CD4-positive, alpha-beta T cell (primary cell): ENCODE measurements around the gene HSPBAP1. TPM values are rescaled to one million over a fixed set of nuclear protein-coding genes. Genes with fewer than 3 reads are reported as not detected.
"Not testable (repeated sequence)": the region's sequence is repeated elsewhere in the genome, so short reads cannot be mapped to it uniquely, and the experiment has no call there.

Experiments used
- ATAC-seq: fragments of 200-7000 bp; cut with Tn5 transposase; one replicate; pipeline ENCODE4 v1.10.0; 2022; ENCODE audit warnings: mild to moderate bottlenecking; ENCODE audit not compliant: poor library complexity
- CTCF ChIA-PET: fragments of 350-600 bp; sonication (Branson Sonifier 250); formaldehyde crosslinking; loops from one replicate; lab custom pipeline; 2021; ENCODE audit warnings: antibody characterized with exemption, inconsistent platforms; lab: Charles Lee
- POLR2A ChIA-PET: fragments of 350-600 bp; sonication (Branson Sonifier 250); formaldehyde crosslinking; loops from one replicate; lab custom pipeline; 2021; ENCODE audit warnings: antibody characterized with exemption, inconsistent platforms; lab: Charles Lee
- DNase-seq, 14 experiments: peaks; one replicate each; pipeline ENCODE4 v3.0.0-alpha.2; 2013 to 2020; ENCODE audit warnings: mixed read lengths in 2 of 14
- H3K27ac ChIP-seq, 2 donors: one replicate each; pipeline versions ENCODE4 v1.5.1 to v1.7.0; 2013; ENCODE audit warnings: low read length in 2 of 2, low read depth in 1 of 2, mild to moderate bottlenecking in 1 of 2
- H3K27me3 ChIP-seq, 2 experiments: 1 replicate in 1 of 2; 2 replicates in 1 of 2; pipeline versions ENCODE4 v1.6.1 to v1.7.0; 2013; ENCODE audit warnings: low read length in 2 of 2, control low read depth in 1 of 2, mild to moderate bottlenecking in 1 of 2, moderate library complexity in 1 of 2; ENCODE audit not compliant: insufficient read depth in 2 of 2, control insufficient read depth in 1 of 2
- H3K36me3 ChIP-seq: one replicate; pipeline ENCODE4 v1.6.1; 2013; ENCODE audit warnings: low read length, control low read depth; ENCODE audit not compliant: insufficient read depth
- H3K4me1 ChIP-seq: one replicate; pipeline ENCODE4 v1.6.1; 2013; ENCODE audit warnings: low read length, control low read depth; ENCODE audit not compliant: insufficient read depth
- H3K4me3 ChIP-seq: one replicate; pipeline ENCODE4 v1.5.1; 2013; ENCODE audit warnings: mild to moderate bottlenecking, low read length, moderate library complexity
- H3K9me3 ChIP-seq, 2 experiments: 1 replicate in 1 of 2; 2 replicates in 1 of 2; pipeline versions ENCODE4 v1.6.1 to v1.7.0; 2013; ENCODE audit warnings: low read length in 2 of 2, mild to moderate bottlenecking in 2 of 2, control low read depth in 1 of 2, moderate library complexity in 1 of 2; ENCODE audit not compliant: control insufficient read depth in 1 of 2, insufficient read depth in 1 of 2
- H3K27ac Mint-ChIP-seq: one replicate; pipeline ENCODE4 v1.8.0; 2020; ENCODE audit warnings: mixed read lengths
- H3K27me3 Mint-ChIP-seq: one replicate; pipeline ENCODE4 v1.8.0; 2021; ENCODE audit warnings: mixed read lengths
- H3K36me3 Mint-ChIP-seq: one replicate; pipeline ENCODE4 v1.8.0; 2021; ENCODE audit warnings: low read depth, mixed read lengths
- H3K4me1 Mint-ChIP-seq: one replicate; pipeline ENCODE4 v1.8.0; 2021; ENCODE audit warnings: low read depth, mixed read lengths
- H3K4me3 Mint-ChIP-seq: one replicate; pipeline ENCODE4 v1.8.0; 2020; ENCODE audit warnings: mild to moderate bottlenecking, mixed read lengths
- H3K9me3 Mint-ChIP-seq: one replicate; pipeline ENCODE4 v1.8.0; 2020; ENCODE audit warnings: mixed read lengths
- intact Hi-C, 2 experiments: fragments of 100-400 bp; cut with DNase I in 1 of 2; cut with micrococcal nuclease in 1 of 2; formaldehyde crosslinking; loops; one replicate each; pipeline versions ENCODE4 v1.15.1 to v1.9.0; 2023 to 2025; cut with DNase I, micrococcal nuclease
- total RNA-seq, 174 experiments: library from RNA in 2 of 174; stranded (reverse) in 2 of 174; gene quantifications; one replicate each; pipeline ENCODE4 v1.2.3 and lab custom pipeline; 2021 to 2026
- TF ChIP-seq, protein P1 (sequence below): fragments of 200-600 bp; IDR thresholded peaks from one replicate; pipeline ENCODE4 v1.8.0; 2022; ENCODE audit warnings: antibody characterized with exemption, mild to moderate bottlenecking

The HSPBAP1 gene
- total RNA-seq, 2 experiments from 2014 or later: 9.3 to 11.0 TPM

DNA sequence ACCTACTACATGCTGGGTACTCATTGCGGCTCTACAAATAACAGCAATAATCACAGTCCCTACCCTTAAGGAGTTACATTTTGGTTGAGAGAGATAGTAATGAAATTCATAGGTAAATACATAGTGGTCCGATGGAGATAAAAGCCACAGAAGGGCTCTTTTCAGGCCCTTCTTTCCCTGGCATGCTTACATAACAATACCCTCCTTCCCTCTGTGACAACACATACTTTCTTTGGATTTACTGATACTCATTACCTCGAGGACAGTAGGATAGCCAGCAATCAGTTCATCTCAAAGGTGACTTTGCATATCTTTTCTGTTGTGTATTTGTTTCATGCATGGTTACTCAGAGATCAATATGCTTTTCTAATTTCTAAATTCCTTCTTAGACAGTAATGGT, 54.5 kb downstream of the HSPBAP1 start:
- Mint-ChIP-seq H3K36me3 (peaks cover 66% of the 10 kb centered on the region), H3K27me3 (no peaks in the 10 kb centered on the region), H3K27ac (no peak overlapping the region), H3K4me1 (no peaks in the 10 kb centered on the region), H3K9me3 (peaks cover 6% of the 10 kb centered on the region), H3K4me3 (no peak overlapping the region)
- ATAC-seq: no peak
- intact Hi-C loops: no loop called here
- H3K27ac ChIP-seq: no peak overlapping the region
- no peaks in the 10 kb centered on the region for H3K4me1 ChIP-seq
- H3K4me3 ChIP-seq: no peak overlapping the region
- POLR2A ChIA-PET: no interaction called here
- peaks cover 22% of the 10 kb centered on the region for H3K36me3 ChIP-seq
- H3K9me3 ChIP-seq: no peaks in the 10 kb centered on the region
- CTCF ChIA-PET: no interaction called here
- TF ChIP-seq, protein P1, sequence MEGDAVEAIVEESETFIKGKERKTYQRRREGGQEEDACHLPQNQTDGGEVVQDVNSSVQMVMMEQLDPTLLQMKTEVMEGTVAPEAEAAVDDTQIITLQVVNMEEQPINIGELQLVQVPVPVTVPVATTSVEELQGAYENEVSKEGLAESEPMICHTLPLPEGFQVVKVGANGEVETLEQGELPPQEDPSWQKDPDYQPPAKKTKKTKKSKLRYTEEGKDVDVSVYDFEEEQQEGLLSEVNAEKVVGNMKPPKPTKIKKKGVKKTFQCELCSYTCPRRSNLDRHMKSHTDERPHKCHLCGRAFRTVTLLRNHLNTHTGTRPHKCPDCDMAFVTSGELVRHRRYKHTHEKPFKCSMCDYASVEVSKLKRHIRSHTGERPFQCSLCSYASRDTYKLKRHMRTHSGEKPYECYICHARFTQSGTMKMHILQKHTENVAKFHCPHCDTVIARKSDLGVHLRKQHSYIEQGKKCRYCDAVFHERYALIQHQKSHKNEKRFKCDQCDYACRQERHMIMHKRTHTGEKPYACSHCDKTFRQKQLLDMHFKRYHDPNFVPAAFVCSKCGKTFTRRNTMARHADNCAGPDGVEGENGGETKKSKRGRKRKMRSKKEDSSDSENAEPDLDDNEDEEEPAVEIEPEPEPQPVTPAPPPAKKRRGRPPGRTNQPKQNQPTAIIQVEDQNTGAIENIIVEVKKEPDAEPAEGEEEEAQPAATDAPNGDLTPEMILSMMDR: no peak
- DNase-seq: no peak
- H3K27me3 ChIP-seq: no peaks in the 10 kb centered on the region

DNA sequence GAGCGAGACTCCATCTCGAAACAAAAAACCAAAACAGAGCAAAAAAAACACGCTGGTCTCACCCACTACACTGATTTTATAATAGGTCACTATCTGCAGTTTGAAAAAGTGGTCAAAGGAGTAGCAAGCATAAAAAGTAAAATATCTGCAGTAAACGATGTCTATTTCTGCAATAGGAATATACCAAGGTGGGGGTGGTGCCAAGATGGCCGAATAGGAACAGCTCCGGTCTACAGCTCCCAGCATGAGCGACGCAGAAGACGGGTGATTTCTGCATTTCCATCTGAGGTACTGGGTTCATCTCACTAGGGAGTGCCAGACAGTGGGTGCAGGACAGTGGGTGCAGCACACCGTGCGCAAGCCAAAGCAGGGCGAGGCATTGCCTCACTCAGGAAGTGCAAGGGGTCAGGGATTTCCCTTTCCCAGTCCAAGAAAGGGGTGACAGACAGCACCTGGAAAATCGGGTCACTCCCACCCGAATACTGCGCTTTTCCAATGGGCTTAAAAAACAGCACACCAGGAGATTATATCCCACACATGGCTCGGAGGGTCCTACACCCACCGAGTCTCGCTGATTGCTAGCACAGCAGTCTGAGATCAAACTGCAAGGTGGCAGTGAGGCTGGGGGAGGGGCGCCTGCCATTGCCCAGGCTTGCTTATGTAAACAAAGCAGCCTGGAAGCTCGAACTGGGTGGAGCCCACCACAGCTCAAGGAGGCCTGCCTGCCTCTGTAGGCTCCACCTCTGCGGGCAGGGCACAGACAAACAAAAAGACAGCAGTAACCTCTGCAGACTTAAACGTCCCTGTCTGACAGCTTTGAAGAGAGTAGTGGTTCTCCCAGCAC, 60.7 kb downstream of the HSPBAP1 start:
- H3K9me3 ChIP-seq, ATAC-seq, DNase-seq, H3K9me3 Mint-ChIP-seq, H3K4me1 ChIP-seq, H3K27ac Mint-ChIP-seq, H3K4me3 Mint-ChIP-seq, CTCF ChIA-PET, H3K27me3 Mint-ChIP-seq, H3K27me3 ChIP-seq, H3K36me3 ChIP-seq, intact Hi-C loops, H3K4me1 Mint-ChIP-seq, H3K27ac ChIP-seq, H3K4me3 ChIP-seq, POLR2A ChIA-PET: not testable (repeated sequence)
- peaks cover 46% of the 10 kb centered on the region for H3K36me3 Mint-ChIP-seq

DNA sequence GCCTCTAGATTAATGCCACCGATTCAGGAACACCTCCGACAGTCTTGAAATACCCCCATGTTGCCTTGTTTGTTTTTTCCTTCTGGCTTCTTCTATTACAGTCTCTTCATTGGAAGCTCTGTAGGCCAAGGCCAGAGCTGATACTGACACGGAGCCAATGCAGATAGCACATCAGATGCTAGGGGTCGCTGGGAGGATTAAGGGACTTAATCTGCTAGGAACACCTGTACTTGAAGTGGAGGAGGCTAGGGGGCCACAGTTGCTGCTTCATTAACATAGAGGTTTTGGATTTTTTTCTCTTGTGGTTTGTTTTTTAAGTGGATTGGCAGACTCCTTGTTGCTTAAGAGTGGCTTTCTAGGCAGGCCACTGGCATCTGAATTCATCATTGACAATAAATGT, 63.4 kb downstream of the HSPBAP1 start:
- Mint-ChIP-seq H3K4me3 (no peak overlapping the region), H3K27me3 (no peaks in the 10 kb centered on the region), H3K36me3 (peaks cover 62% of the 10 kb centered on the region), H3K9me3 (peaks cover 2% of the 10 kb centered on the region), H3K4me1 (no peaks in the 10 kb centered on the region), H3K27ac (no peak overlapping the region)
- TF ChIP-seq, protein P1: no peak
- ATAC-seq: no peak
- CTCF ChIA-PET: no interaction called here
- POLR2A ChIA-PET: no interaction called here
- no peaks in the 10 kb centered on the region for H3K27me3 ChIP-seq
- H3K4me3 ChIP-seq: no peak overlapping the region
- peaks cover 0 to 2% of the 10 kb centered on the region in 2 experiments for H3K9me3 ChIP-seq
- no peak for DNase-seq
- H3K36me3 ChIP-seq: peaks cover 11% of the 10 kb centered on the region
- intact Hi-C loops: no loop called here
- H3K4me1 ChIP-seq: no peaks in the 10 kb centered on the region
- H3K27ac ChIP-seq: no peak overlapping the region
